ENCODE measurements around the gene CTSG.
"Not testable (repeated sequence)": the region's sequence is repeated elsewhere in the genome, so short reads cannot be mapped to it uniquely, and the experiment has no call there.

GRCh38 chr14:24591004-24591403 lies 15.0 kb upstream of the CTSG start:
- TF ChIP-seq, protein P1, sequence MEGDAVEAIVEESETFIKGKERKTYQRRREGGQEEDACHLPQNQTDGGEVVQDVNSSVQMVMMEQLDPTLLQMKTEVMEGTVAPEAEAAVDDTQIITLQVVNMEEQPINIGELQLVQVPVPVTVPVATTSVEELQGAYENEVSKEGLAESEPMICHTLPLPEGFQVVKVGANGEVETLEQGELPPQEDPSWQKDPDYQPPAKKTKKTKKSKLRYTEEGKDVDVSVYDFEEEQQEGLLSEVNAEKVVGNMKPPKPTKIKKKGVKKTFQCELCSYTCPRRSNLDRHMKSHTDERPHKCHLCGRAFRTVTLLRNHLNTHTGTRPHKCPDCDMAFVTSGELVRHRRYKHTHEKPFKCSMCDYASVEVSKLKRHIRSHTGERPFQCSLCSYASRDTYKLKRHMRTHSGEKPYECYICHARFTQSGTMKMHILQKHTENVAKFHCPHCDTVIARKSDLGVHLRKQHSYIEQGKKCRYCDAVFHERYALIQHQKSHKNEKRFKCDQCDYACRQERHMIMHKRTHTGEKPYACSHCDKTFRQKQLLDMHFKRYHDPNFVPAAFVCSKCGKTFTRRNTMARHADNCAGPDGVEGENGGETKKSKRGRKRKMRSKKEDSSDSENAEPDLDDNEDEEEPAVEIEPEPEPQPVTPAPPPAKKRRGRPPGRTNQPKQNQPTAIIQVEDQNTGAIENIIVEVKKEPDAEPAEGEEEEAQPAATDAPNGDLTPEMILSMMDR (conservative IDR thresholded peaks at IDR 0.05; ENCODE audit: low read depth, low read length) = not testable (repeated sequence)
- TF ChIP-seq RCOR1 (IDR thresholded peaks at IDR 0.05; ENCODE audit: insufficient replicate concordance, low read length); MXI1 (IDR thresholded peaks at IDR 0.05; ENCODE audit: borderline replicate concordance, low read depth, low read length); RAD21 (IDR thresholded peaks at IDR 0.05; ENCODE audit: low read length); POLR2A (IDR thresholded peaks at IDR 0.05; ENCODE audit: low read depth, low read length); CEBPB (IDR thresholded peaks at IDR 0.05; ENCODE audit: low read depth, low read length); RFX5 (IDR thresholded peaks at IDR 0.05; ENCODE audit: low read depth, low read length); FOS (IDR thresholded peaks at IDR 0.05; ENCODE audit: low read depth, low read length); SMC3 (IDR thresholded peaks at IDR 0.05; ENCODE audit: low read depth, low read length); MAFK (IDR thresholded peaks at IDR 0.05; ENCODE audit: low read depth, low read length): not testable (repeated sequence)
- TF ChIP-seq, protein P2, sequence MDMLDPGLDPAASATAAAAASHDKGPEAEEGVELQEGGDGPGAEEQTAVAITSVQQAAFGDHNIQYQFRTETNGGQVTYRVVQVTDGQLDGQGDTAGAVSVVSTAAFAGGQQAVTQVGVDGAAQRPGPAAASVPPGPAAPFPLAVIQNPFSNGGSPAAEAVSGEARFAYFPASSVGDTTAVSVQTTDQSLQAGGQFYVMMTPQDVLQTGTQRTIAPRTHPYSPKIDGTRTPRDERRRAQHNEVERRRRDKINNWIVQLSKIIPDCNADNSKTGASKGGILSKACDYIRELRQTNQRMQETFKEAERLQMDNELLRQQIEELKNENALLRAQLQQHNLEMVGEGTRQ (IDR thresholded peaks at IDR 0.05; ENCODE audit: low read depth, low read length) = not testable (repeated sequence)

All from IMR-90 (cell line).